Kidney glomerular epithelial cell (primary cell): ENCODE measurements around the gene TP53BP2.
"Not testable (repeated sequence)": the region's sequence is repeated elsewhere in the genome, so short reads cannot be mapped to it uniquely, and the experiment has no call there.

Experiments
- DNase-seq: peaks from one replicate; lab custom pipeline; 2025; lab: John Stamatoyannopoulos, UW

TP53BP2 gene

GRCh38 chr1:223742856-223743517, 102.8 kb downstream of the TP53BP2 start:
- DNase-seq: no peak

DNA sequence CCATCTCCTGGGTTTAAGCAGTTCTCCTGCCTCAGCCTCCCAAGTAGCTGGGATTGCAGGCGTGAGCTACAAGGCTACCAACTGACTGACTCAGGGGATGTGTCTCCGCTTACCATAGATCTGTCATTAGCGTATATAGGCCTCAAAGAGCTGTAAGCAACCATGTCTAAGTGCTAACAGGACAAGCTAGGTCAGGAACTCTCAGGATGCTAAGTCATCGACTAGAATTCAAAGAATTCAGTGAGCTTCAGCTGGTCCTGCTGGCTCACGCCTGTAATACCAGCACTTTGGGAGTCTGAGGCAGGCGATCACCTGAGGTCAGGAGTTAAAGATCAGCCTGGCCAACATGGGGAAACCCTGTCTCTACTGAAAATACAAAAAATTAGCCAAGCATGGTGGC, 103.9 kb downstream of the TP53BP2 start:
- DNase-seq: no peak

DNA sequence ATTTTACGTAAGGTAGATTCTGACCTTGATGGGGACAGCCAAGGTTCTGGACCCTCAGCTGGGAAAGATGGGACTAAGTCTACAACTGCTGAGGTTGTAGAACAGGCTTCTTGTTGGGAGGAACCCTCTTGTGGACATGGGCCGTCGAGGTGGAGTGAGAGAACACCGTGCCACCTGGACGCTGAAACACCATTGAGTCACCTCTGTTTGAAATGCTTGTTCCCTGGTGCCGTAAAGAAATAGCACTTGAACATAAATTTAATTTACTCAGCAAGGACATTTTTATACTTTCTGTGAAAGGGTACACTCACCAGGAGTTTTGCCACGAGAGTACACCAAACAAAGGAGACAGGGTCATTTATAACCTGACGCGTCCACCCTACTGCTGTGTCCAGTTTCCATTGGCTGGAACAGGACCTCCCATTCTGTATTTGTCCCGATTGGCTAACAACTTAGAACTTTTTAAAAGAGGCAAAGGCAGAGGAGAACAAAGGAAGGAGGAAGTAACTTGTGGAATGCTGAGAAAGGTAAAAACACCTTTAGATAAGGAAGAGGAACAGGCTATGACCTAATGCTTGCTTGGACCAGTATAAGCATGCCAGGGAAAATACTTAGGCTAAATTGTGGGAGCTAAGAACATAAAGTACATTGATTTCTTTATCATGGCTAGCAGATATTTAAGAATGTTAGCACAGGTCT, 105.6 kb downstream of the TP53BP2 start:
- DNase-seq: not testable (repeated sequence)

GRCh38 chr1:223739366-223740037, 106.2 kb downstream of the TP53BP2 start:
- no peak for DNase-seq

DNA sequence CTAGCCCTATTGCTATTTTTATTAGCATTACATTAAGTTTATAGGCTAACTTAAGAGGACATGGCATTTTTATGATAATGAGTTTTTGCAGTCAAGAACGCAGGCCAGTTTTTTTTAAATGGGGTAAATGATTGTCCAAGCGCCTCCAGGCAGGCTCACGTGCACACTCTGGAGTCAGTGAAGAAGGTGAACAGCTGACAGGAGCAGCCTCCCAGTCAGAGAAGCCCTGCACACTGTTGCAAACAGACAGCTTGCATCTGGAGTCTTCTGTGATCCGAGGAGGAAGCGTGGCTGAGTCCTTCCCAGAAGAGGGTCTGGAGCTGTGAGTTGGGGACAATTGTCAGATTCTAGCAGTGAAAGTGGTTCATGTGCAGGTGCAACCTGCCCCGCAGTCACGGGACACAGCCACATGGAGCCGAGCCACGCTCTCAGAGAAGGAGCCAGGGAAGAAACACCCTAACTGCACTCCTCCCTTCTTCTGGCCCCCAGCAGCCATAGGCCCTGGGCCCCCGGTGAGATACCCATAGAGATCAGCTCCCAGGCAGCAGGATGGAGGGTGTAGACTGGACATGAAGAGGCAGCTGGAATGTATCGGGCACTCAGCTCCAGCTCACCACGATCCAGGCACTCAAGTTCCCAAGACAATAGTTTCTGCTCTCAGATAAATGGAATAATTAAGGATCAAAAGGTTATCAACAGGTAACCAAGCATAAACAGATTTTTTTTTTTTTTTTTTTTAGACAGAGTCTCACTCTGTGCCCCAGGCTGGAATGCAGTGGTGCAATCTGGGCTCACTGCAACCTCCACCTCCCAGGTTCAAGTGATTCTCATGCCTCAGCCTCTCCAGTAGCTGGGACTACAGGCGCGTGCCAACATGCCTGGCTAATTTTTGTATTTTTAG, 107.0 kb downstream of the TP53BP2 start:
- peak; percentile 77 for DNase-seq

GRCh38 chr1:223737342-223737741, 108.4 kb downstream of the TP53BP2 start:
- no peak for DNase-seq

- not testable (repeated sequence) for DNase-seq
Measured at GRCh38 chr1:223736638-223737037, 109.1 kb downstream of the TP53BP2 start.

DNA sequence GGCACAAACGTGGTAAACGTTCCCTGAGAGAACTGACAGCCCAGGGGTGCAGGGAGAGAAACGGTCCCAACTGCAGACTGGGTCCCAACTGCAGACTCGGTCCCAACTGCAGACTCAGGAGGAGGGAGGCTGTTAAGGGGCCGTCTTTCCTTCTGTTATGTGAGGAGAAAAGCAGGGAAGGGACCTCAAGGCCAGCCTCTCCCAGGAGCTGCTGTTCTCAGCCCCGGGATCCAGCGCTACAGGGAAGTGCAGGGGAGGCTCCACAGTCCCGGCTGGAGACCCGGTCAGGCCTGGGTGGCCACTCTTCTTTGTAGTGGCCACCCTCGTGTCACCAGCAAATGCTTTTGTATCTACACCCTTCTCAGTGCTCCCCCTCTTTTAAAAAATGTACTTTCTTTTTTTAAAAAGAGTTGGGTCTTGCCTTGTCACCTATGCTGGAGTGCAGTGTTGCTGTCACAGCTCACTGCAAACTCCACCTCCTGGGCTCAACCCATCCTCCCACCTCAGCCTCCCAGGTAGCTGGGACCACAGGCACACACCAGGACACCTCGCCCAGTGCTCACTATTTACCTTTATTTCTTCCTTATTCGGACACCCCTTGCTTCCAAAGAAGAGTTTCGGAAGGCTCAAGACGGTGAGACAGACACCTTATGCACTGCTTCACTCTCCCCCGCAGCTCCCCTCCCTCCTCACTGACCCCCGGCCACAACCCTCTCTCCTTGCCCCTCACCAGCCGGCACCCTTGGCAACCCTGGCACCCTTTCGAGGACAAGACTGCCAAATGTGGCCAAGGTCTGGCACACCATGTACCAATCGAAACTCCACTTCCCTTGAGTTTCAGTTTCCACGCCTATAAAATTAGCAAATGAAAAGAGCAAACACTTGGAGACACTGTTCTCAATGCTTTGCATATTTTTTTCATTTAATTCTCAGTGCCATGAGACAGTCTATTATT, 111.6 kb downstream of the TP53BP2 start:
- DNase-seq: no peak

GRCh38 chr1:223732993-223733798, 112.6 kb downstream of the TP53BP2 start:
- DNase-seq: no peak

- DNase-seq: peak; percentile 56
Measured at GRCh38 chr1:223731133-223731770, 114.5 kb downstream of the TP53BP2 start.

DNA sequence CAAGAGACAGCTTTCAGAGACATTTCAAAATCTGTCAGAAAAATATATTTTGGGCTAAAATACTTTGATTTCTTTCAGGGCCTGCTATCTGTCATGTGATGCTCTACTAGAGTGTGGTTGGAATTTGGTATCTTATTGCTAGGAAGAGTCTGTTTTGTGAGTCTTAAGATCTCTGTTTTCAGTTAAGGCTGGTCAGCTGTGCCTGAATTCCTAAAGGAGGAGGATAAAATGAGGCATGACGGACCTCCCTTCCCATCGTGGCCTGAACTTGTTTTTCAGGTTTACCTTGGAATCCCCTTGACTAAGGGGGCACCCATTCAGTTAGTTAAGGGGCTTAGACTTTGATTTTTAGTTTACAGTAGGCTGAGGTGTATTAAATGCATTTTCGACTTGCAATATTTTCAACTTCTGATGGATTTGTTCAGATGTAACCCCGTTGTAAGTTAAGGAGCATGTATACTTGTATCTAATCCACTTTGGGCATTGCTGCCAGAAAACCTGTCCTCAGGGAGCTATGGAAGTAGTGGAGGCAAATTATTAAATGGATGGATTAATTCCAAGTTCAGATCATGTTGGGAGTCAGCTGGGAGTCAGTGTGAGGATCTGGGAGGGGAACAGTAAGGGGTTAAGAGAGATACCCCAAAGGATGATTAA, 115.1 kb downstream of the TP53BP2 start:
- DNase-seq: peak; percentile 61

DNA sequence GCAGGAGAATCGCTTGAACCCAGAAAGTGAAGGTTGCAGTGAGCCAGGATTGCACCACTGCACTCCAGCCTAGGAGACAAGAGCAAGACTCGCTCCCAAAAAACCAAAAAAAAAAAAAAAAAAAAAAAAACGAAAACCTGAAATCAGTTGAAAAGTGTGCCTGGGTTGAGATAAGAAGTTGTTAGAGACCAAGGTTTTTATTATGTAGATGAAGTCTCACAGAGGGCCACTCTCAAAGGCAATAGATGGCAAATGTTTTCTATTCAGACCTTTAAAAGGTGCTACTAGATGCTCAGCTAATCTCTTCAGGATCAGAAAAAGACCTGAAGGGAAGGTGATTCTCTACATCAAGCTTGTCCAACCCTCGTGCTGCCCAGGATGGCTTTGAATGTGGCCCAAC, 115.8 kb downstream of the TP53BP2 start:
- DNase-seq: no peak
